IMR-90 (cell line): ENCODE data around the gene TTYH3. TPM values are rescaled to one million over a fixed set of nuclear protein-coding genes. Genes with fewer than 3 reads are reported as not detected.

Experiments
- ATAC-seq: fragments of 200-7000 bp; cut with Tn5 transposase; 2 replicates; pipeline ENCODE4 v1.9.1; 2020; ENCODE audit warnings: low read depth, mild to moderate bottlenecking, moderate library complexity
- BruUV-seq: library from RNA; stranded (reverse); fragments of 400-500 nt; replicated peaks from 2 replicates; lab custom pipeline; 2021; lab: Mats Ljungman, UMichigan
- CTCF ChIA-PET: fragments of 300-600 bp; formaldehyde crosslinking; extraction: SDS; loops from one replicate; lab custom pipeline; 2021; ENCODE audit warnings: antibody characterized with exemption; lab: Yijun Ruan, JAX
- POLR2A ChIA-PET: fragments of 300-600 bp; sonication (Branson Sonifier 250); formaldehyde crosslinking; loops from one replicate; lab custom pipeline; 2022; ENCODE audit warnings: antibody characterized with exemption; ENCODE audit not compliant: unreplicated experiment; lab: Charles Lee
- DNase-seq: peaks from one replicate; pipeline ENCODE4 v3.0.0; 2013
- H2AFZ ChIP-seq: replicated peaks from 2 replicates; pipeline ENCODE3; 2013; ENCODE audit warnings: low read length, mild to moderate bottlenecking; ENCODE audit not compliant: poor library complexity
- H2AK5ac ChIP-seq: 2 replicates; pipeline ENCODE4 v1.6.1; 2013; ENCODE audit warnings: low read depth, low read length, inconsistent platforms
- H2AK9ac ChIP-seq: replicated peaks from 2 replicates; pipeline ENCODE3; 2013; ENCODE audit warnings: mild to moderate bottlenecking, low read depth, low read length, moderate library complexity; ENCODE audit not compliant: poor library complexity
- H2BK120ac ChIP-seq: 2 replicates; pipeline ENCODE4 v1.6.1; 2013; ENCODE audit warnings: low read depth, low read length, inconsistent platforms
- H2BK15ac ChIP-seq: 3 replicates; pipeline ENCODE4 v1.6.1; 2013; ENCODE audit warnings: low read depth, low read length, inconsistent platforms
- H2BK20ac ChIP-seq: 2 replicates; pipeline ENCODE4 v1.6.1; 2013; ENCODE audit warnings: low read depth, mild to moderate bottlenecking, inconsistent platforms, low read length, moderate library complexity
- H2BK5ac ChIP-seq: 2 replicates; pipeline ENCODE4 v1.6.1; 2013; ENCODE audit warnings: mild to moderate bottlenecking, low read depth, low read length, inconsistent platforms; ENCODE audit not compliant: poor library complexity, severe bottlenecking
- H3K14ac ChIP-seq: replicated peaks from 2 replicates; pipeline ENCODE4 v1.6.1; 2013; ENCODE audit warnings: low read depth, low read length, inconsistent platforms
- H3K18ac ChIP-seq: 2 replicates; pipeline ENCODE4 v1.6.1; 2013; ENCODE audit warnings: low read depth, low read length, control low read depth
- H3K23ac ChIP-seq: 2 replicates; pipeline ENCODE4 v1.6.1; 2013; ENCODE audit warnings: low read depth, low read length, inconsistent platforms
- H3K27ac ChIP-seq: 2 replicates; pipeline ENCODE4 v1.5.1; 2013; ENCODE audit warnings: mild to moderate bottlenecking, control low read depth, low read length; ENCODE audit not compliant: insufficient read depth
- H3K27me3 ChIP-seq: 2 replicates; pipeline ENCODE4 v1.6.1; 2013; ENCODE audit warnings: low read length; ENCODE audit not compliant: control insufficient read depth, insufficient read depth
- H3K36me3 ChIP-seq: 2 replicates; pipeline ENCODE4 v1.6.1; 2013; ENCODE audit warnings: low read length, mixed read lengths; ENCODE audit not compliant: control insufficient read depth, insufficient read depth
- H3K4ac ChIP-seq: 2 replicates; pipeline ENCODE4 v1.6.1; 2013; ENCODE audit warnings: low read depth, low read length, inconsistent platforms
- H3K4me1 ChIP-seq: 2 replicates; pipeline ENCODE4 v1.6.1; 2013; ENCODE audit warnings: low read length, mixed read lengths; ENCODE audit not compliant: control insufficient read depth, insufficient read depth
- H3K4me2 ChIP-seq: 2 replicates; pipeline ENCODE4 v1.6.1; 2013; ENCODE audit warnings: low read depth, mild to moderate bottlenecking, control low read depth, low read length, moderate library complexity
- H3K4me3 ChIP-seq: 2 replicates; pipeline ENCODE4 v1.5.1; 2013; ENCODE audit warnings: low read depth, mild to moderate bottlenecking, control low read depth, low read length, moderate library complexity; ENCODE audit not compliant: insufficient read depth
- H3K56ac ChIP-seq: 2 replicates; pipeline ENCODE4 v1.6.1; 2013; ENCODE audit warnings: low read length, inconsistent platforms; ENCODE audit not compliant: insufficient read depth; ENCODE audit errors: extremely low read depth
- H3K79me1 ChIP-seq, 2 experiments: 2 replicates each; pipeline ENCODE4 v1.6.1; 2013; ENCODE audit warnings: low read length in 2 of 2, inconsistent platforms in 1 of 2, low read depth in 1 of 2
- H3K9ac ChIP-seq: 2 replicates; pipeline ENCODE4 v1.6.1; 2013; ENCODE audit warnings: low read depth, low read length, control low read depth
- H3K9me1 ChIP-seq: 2 replicates; pipeline ENCODE4 v1.6.1; 2013; ENCODE audit warnings: low read length, inconsistent platforms; ENCODE audit not compliant: insufficient read depth
- H3K9me3 ChIP-seq: 2 replicates; pipeline ENCODE4 v1.6.1; 2013; ENCODE audit warnings: low read length; ENCODE audit not compliant: control insufficient read depth, insufficient read depth
- H4K20me1 ChIP-seq: 2 replicates; pipeline ENCODE4 v1.6.1; 2013; ENCODE audit warnings: low read length, inconsistent platforms; ENCODE audit not compliant: insufficient read depth
- H4K5ac ChIP-seq: 2 replicates; pipeline ENCODE4 v1.6.1; 2013; ENCODE audit warnings: mild to moderate bottlenecking, low read depth, low read length, control low read depth
- H4K8ac ChIP-seq, 2 experiments: 2 replicates each; pipeline ENCODE4 v1.6.1; 2013; ENCODE audit warnings: low read depth in 2 of 2, low read length in 2 of 2, control low read depth in 1 of 2, inconsistent platforms in 1 of 2
- H4K91ac ChIP-seq: 2 replicates; pipeline ENCODE4 v1.6.1; 2013; ENCODE audit warnings: low read depth, low read length, inconsistent platforms; ENCODE audit not compliant: insufficient read depth
- FOS ChIP-seq: fragments of 150-350 bp; IDR thresholded peaks from 2 replicates; pipeline ENCODE4 v1.6.1; 2016; ENCODE audit warnings: low read depth, low read length
- MXI1 ChIP-seq: IDR thresholded peaks from 2 replicates; pipeline ENCODE4 v1.6.1; 2012; ENCODE audit warnings: low read depth, mild to moderate bottlenecking, low read length, moderate library complexity, borderline replicate concordance
- RFX5 ChIP-seq: IDR thresholded peaks from 2 replicates; pipeline ENCODE4 v1.8.0; 2012; ENCODE audit warnings: low read depth, mild to moderate bottlenecking, low read length, moderate library complexity
- WGBS, 2 experiments: methylation state at CpG; one replicate each; pipeline versions ENCODE4 v1.1.5 to v1.1.7; 2013; ENCODE audit warnings: missing lambda C conversion rate in 2 of 2; ENCODE audit not compliant: insufficient read length in 1 of 2; ENCODE audit errors: extremely low coverage in 2 of 2; 5-methylcytosine and 5-hydroxymethylcytosine counted together
- dilution Hi-C: fragments of 300-500 bp; cut with HindIII; formaldehyde crosslinking; loops from one replicate; pipeline ENCODE4 v1.14.3; 2018; ENCODE audit warnings: low sequenced_read_pairs; ENCODE audit not compliant: unreplicated experiment
- in situ Hi-C: fragments of 300-500 bp; cut with MboI; formaldehyde crosslinking; loops from 3 replicates; pipeline ENCODE4 v1.14.3; 2019; ENCODE audit warnings: low sequenced_read_pairs, inconsistent platforms, mixed read lengths
- intact Hi-C: fragments of 100-400 bp; cut with micrococcal nuclease; formaldehyde crosslinking; loops from 2 replicates; pipeline ENCODE4 v1.10.0; 2022
- polyA plus RNA-seq, 3 experiments: library from polyadenylated mRNA; depleted of rRNA; stranded (reverse); fragments of >200 nt; gene quantifications; 2 replicates each; pipeline ENCODE4 v1.2.3, GENCODE V29; 2012; ENCODE audit warnings: low replicate concordance in 1 of 3
- total RNA-seq: library from RNA; depleted of rRNA; stranded (reverse); fragments of >200 nt; gene quantifications from 2 replicates; pipeline ENCODE4 v1.2.3, GENCODE V29; 2012
- TF ChIP-seq, protein P1 (sequence below): conservative IDR thresholded peaks from 2 replicates; pipeline ENCODE4 v1.5.1; 2012; ENCODE audit warnings: mild to moderate bottlenecking, low read depth, low read length, improper control_type of control experiment

Gene TTYH3
- total and polyA plus RNA-seq, 2 of the 4 experiments (the other 2 are of a cell fraction) = 5.6 to 82.6 TPM

DNA sequence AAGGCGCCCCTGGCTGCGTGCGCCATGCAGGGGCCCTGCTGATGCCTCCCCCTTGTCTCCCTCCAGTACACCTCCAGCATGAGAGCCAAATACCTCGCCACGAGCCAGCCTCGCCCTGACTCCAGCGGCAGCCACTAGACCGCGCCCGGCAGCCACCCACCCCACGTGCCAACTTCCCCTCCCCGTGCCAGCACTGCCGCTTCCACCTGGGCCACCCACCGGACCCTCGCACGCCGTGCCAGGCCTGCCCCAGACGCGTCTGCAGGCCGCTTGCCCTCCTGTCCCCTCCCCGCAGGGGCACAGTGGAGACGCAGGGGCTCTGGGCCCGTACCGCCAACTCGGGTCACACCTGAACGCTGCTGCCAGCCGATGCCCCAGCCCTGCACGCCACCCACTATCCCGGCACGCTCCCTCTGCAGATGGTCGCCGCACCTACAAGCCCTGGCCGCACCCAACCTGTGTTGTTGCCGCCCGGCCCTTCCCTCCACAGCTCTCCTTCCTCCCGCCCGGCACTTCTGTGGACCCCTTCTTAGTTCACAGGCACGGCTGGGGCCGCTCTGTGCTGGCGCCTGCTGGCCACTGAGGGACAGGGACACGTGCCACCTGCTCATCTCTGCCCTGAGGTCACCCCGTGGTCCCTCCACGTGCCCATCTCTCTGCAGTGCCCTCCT lies 30.0 kb downstream of the TTYH3 start (continued):
- TF ChIP-seq MXI1 = no peak

DNA sequence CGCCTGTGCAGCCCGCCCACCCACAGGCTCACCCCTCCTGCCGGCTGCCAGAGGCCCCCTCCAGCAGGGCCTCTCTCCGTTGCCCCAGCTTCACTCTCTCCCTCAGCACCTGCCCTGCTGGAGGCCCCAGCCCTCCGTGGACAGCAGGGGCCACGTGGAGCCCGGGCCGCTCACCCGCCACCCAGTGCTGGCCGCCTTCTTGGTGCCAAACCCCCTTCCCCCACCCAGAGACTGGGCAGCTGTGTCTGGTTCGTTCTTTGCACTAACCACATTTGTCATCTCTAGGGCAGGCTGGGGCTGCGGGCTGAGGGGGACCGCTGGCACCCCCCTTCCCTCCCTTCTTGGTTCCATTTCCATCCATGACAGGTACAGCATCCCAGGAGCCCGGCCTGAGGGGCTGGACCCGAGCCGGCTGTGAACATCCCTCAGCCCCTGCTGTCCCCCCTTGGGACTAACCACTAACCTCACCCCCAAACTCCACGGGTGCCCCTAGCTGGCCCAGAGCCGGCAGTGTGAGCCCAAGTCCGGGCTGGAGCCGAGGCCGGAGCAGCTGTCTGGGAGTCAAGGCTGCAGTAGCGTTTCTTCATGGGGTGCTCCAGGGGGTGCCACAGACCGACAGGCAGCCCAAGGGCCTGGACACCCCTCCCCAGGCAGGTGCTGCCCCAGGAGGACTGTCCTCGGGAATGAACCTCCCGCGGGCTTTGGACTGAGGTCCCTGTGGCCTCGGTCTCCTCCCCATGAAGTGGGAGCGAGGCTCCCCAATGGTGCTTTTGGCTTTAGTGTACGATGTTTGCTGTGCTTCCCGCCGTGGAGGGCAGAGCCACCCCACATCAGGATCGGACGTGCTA lies 30.7 kb downstream of the TTYH3 start:
- intact Hi-C loops = no loop called here
- ATAC-seq (no peak), DNase-seq (no peak)
- no peak overlapping the region for H3K27ac ChIP-seq
- in situ Hi-C loops = no loop called here
- peaks cover 5% of the 10 kb centered on the region; the same call in 1 of the 2 replicates for H3K9me3 ChIP-seq
- H3K4me3 ChIP-seq = no peak overlapping the region
- H3K9ac ChIP-seq = no peak overlapping the region
- H3K4ac ChIP-seq = no peak overlapping the region
- no peaks in the 10 kb centered on the region for H3K4me1 ChIP-seq
- TF ChIP-seq FOS (no peak), RFX5 (no peak)
- TF ChIP-seq, protein P1, sequence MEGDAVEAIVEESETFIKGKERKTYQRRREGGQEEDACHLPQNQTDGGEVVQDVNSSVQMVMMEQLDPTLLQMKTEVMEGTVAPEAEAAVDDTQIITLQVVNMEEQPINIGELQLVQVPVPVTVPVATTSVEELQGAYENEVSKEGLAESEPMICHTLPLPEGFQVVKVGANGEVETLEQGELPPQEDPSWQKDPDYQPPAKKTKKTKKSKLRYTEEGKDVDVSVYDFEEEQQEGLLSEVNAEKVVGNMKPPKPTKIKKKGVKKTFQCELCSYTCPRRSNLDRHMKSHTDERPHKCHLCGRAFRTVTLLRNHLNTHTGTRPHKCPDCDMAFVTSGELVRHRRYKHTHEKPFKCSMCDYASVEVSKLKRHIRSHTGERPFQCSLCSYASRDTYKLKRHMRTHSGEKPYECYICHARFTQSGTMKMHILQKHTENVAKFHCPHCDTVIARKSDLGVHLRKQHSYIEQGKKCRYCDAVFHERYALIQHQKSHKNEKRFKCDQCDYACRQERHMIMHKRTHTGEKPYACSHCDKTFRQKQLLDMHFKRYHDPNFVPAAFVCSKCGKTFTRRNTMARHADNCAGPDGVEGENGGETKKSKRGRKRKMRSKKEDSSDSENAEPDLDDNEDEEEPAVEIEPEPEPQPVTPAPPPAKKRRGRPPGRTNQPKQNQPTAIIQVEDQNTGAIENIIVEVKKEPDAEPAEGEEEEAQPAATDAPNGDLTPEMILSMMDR = no peak
- no peak overlapping the region for H2AFZ ChIP-seq
- no TSS peak for BruUV-seq
- H3K14ac ChIP-seq = no peak overlapping the region
- H4K5ac ChIP-seq = no peak overlapping the region
- no peak overlapping the region for H3K18ac ChIP-seq
- H3K36me3 ChIP-seq = peaks cover 39% of the 10 kb centered on the region
- POLR2A ChIA-PET = no interaction called here
- H3K9me1 ChIP-seq = no peaks in the 10 kb centered on the region
- no peak overlapping the region for H2BK5ac ChIP-seq
- H3K56ac ChIP-seq = no peak overlapping the region
- dilution Hi-C loops = no loop called here
- no peaks in the 10 kb centered on the region for H3K27me3 ChIP-seq
- no peak overlapping the region for H2BK120ac ChIP-seq
- H2AK9ac ChIP-seq = no peak overlapping the region
- CTCF ChIA-PET = no interaction called here
- H4K20me1 ChIP-seq = peaks cover 21% of the 10 kb centered on the region
- peaks cover under 1 to 10% of the 10 kb centered on the region in 2 experiments; a peak in 1 of 4 replicates for H3K79me1 ChIP-seq
- WGBS, 2 experiments = 81% methylated on average over 6 of the region's 33 CpGs; no CpG with 5 or more reads in 1 of the 2 experiments
- H2AK5ac ChIP-seq = no peak overlapping the region
- H2BK15ac ChIP-seq = no peak overlapping the region
- H3K4me2 ChIP-seq = no peak overlapping the region
- no peak overlapping the region for H2BK20ac ChIP-seq
- no peak overlapping the region for H4K8ac ChIP-seq
- H4K91ac ChIP-seq = no peak overlapping the region
- H3K23ac ChIP-seq = no peak overlapping the region
